ENCODE results near the gene BNIPL. TPM values are rescaled to one million over a fixed set of nuclear protein-coding genes. Genes with fewer than 3 reads are reported as not detected.

The BNIPL gene
- total and polyA plus RNA-seq, 2 of the 4 experiments (the other 2 are of a cell fraction), result under 0.01 to 0.38 TPM

DNA sequence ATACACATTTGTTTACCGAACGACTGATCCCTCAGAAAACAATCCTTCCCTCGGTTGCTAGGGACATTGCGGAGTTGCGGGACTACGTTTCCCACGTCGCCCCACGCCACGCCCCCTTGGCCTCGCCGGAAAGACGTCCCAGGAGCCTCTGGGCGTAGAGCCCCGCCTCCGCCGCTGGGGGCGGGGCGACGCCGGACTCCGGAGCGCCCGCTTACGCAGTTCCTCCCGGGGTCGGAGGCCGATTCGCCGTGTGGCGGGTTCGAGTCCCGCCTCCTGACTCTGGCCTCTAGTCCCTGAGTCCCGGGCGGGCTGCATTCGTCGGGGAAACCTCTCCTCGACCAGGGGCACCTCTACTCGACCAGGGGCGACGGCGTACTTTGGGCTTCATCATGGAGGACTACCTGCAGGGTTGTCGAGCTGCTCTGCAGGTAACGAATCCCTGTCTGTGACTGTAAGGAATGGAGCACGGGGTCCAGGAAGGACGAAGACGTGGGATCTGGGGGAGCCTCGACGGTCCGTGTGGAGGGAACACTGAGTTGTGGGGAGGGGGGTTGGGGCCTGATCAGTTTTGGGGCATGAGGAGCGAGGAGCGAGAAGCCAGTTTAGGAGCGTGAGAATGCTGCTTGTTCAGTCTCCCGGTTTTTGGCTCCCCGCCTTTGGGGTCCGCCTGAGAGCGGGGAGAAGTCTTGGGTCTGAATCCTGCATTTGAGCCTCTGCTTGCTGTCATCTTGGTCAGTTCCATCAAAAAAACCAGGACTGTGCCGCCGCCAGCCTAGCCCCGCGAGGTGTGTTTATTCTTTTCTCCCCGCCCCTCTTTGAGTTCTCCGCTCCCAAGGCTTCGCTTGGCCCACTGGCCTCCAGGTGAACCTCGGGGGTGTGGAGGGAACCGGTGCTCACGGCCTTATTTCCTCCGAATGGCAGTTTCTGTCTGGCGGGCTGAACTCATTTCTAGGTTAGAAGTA is 27.9 kb upstream of the BNIPL start, which contains the start of gene PRUNE1 (continued):
- TF ChIP-seq, protein P1, sequence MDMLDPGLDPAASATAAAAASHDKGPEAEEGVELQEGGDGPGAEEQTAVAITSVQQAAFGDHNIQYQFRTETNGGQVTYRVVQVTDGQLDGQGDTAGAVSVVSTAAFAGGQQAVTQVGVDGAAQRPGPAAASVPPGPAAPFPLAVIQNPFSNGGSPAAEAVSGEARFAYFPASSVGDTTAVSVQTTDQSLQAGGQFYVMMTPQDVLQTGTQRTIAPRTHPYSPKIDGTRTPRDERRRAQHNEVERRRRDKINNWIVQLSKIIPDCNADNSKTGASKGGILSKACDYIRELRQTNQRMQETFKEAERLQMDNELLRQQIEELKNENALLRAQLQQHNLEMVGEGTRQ (IDR thresholded peaks at IDR 0.05; ENCODE audit: low read depth, low read length), result no peak
- TF ChIP-seq BHLHE40 (IDR thresholded peaks at IDR 0.05; ENCODE audit: low read depth, low read length) (no peak), MXI1 (IDR thresholded peaks at IDR 0.05; ENCODE audit: borderline replicate concordance, low read depth, low read length) (peak; percentile 65; the same call in 1 of the 2 replicates), POLR2A (IDR thresholded peaks at IDR 0.05; ENCODE audit: low read depth, low read length) (peak; percentile 37)
